Measurements from ENCODE around the gene ARID1A.
A peak's percentile ranks its signal among the peaks of the same experiment; 100 is the strongest.

The ARID1A gene

DNA sequence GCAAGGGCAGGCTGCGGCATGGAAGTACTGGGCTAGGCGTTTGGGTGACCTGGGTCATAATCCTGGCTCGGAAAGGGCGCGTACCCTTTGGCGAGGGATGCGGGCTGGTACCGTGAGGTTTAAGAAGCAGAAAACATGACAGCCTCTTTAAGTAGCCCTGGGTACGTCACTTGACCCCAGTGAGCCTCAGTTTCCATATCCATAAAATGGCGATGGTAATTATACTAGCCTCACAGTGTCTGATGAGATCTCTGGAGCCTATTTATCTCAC is 92.6 kb downstream of the ARID1A start:
- Histone ChIP-seq H3K36me3 (ENCODE audit: insufficient read depth, low read length) (no peaks in the 10 kb centered on the region), H3K4me1 (ENCODE audit: control insufficient read depth, insufficient read depth, low read length, unreplicated experiment) (peaks cover 40% of the 10 kb centered on the region), H3K27ac (ENCODE audit: low read depth, low read length) (peak overlapping the region; percentile 98), H3K4me3 (ENCODE audit: low read depth, low read length) (peak overlapping the region; percentile 83), H2AFZ (ENCODE audit: low read length, unreplicated experiment) (peak overlapping the region; percentile 50), H3K27me3 (ENCODE audit: insufficient read depth, low read length) (no peaks in the 10 kb centered on the region), H3K79me2 (ENCODE audit: control insufficient read depth, insufficient read depth, low read length, unreplicated experiment) (no peaks in the 10 kb centered on the region)

- Histone ChIP-seq H3K4me3 (ENCODE audit: low read depth, low read length) (peak overlapping the region; percentile 83), H2AFZ (ENCODE audit: low read length, unreplicated experiment) (no peak overlapping the region), H3K27ac (ENCODE audit: low read depth, low read length) (peak overlapping the region; percentile 98), H3K27me3 (ENCODE audit: insufficient read depth, low read length) (no peaks in the 10 kb centered on the region), H3K79me2 (ENCODE audit: control insufficient read depth, insufficient read depth, low read length, unreplicated experiment) (no peaks in the 10 kb centered on the region), H3K36me3 (ENCODE audit: insufficient read depth, low read length) (no peaks in the 10 kb centered on the region), H3K4me1 (ENCODE audit: control insufficient read depth, insufficient read depth, low read length, unreplicated experiment) (peaks cover 35% of the 10 kb centered on the region)
These were observed 93.2 kb downstream of the ARID1A start for GRCh38 chr1:26788836-26789611.

- Histone ChIP-seq H3K79me2 (ENCODE audit: control insufficient read depth, insufficient read depth, low read length, unreplicated experiment) (no peaks in the 10 kb centered on the region), H3K4me3 (ENCODE audit: low read depth, low read length) (0 out of 2 replicates have a peak overlapping the region, but pooled peaks have one; percentile 83), H3K36me3 (ENCODE audit: insufficient read depth, low read length) (no peaks in the 10 kb centered on the region), H3K27ac (ENCODE audit: low read depth, low read length) (no peak overlapping the region), H2AFZ (ENCODE audit: low read length, unreplicated experiment) (no peak overlapping the region), H3K27me3 (ENCODE audit: insufficient read depth, low read length) (no peaks in the 10 kb centered on the region), H3K4me1 (ENCODE audit: control insufficient read depth, insufficient read depth, low read length, unreplicated experiment) (peaks cover 29% of the 10 kb centered on the region)
These were observed 93.7 kb downstream of the ARID1A start for GRCh38 chr1:26789612-26789865.

DNA sequence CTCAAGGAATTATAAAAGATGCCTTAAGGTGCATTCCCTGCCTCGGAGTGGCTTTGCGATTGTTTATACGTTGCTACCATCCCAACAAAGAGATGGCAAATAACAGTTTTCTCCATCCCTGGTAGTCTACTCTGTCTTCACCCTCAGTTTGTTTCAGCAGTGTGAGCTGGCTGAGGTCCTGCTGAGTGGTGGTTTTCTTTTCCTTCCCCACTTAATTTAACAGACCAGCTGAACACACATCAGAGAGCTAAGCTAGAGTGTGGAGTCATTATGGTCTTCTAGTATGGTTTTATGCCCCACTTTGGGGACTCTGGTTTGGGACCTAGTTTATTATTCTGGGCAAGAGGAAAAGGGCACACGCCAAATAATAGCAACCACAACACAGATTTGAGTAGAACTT is 94.1 kb downstream of the ARID1A start:
- H2AFZ ChIP-seq (ENCODE audit: low read length, unreplicated experiment): no peak overlapping the region
- no peak overlapping the region for H3K4me3 ChIP-seq (ENCODE audit: low read depth, low read length)
- no peak overlapping the region for H3K27ac ChIP-seq (ENCODE audit: low read depth, low read length)
- peaks cover 28% of the 10 kb centered on the region for H3K4me1 ChIP-seq (ENCODE audit: control insufficient read depth, insufficient read depth, low read length, unreplicated experiment)
- H3K79me2 ChIP-seq (ENCODE audit: control insufficient read depth, insufficient read depth, low read length, unreplicated experiment): no peaks in the 10 kb centered on the region
- no peaks in the 10 kb centered on the region for H3K27me3 ChIP-seq (ENCODE audit: insufficient read depth, low read length)
- no peaks in the 10 kb centered on the region for H3K36me3 ChIP-seq (ENCODE audit: insufficient read depth, low read length)

DNA sequence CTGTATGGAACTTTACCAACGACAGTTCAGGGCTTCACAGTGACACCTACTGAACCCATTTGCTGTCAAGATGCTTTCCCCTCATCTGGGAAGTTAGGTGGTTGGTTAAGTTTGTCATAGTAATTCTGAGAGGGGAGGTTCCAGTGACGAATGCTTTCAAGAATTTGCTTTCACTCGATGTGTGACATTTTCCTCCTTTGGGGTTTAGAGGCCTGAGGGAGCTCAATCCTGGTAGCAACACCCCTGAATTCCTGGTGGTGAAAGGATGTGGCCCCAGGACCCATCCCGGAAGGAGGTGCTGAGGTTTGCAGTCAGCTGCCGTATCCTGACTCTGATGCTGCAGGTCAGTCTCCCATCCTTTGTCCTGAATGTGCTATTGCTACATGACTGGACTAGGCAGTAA is 94.7 kb downstream of the ARID1A start:
- Histone ChIP-seq H3K36me3 (ENCODE audit: insufficient read depth, low read length) (no peaks in the 10 kb centered on the region), H3K79me2 (ENCODE audit: control insufficient read depth, insufficient read depth, low read length, unreplicated experiment) (no peaks in the 10 kb centered on the region), H3K27ac (ENCODE audit: low read depth, low read length) (no peak overlapping the region), H3K4me3 (ENCODE audit: low read depth, low read length) (no peak overlapping the region), H3K4me1 (ENCODE audit: control insufficient read depth, insufficient read depth, low read length, unreplicated experiment) (peaks cover 28% of the 10 kb centered on the region), H3K27me3 (ENCODE audit: insufficient read depth, low read length) (no peaks in the 10 kb centered on the region), H2AFZ (ENCODE audit: low read length, unreplicated experiment) (no peak overlapping the region)

DNA sequence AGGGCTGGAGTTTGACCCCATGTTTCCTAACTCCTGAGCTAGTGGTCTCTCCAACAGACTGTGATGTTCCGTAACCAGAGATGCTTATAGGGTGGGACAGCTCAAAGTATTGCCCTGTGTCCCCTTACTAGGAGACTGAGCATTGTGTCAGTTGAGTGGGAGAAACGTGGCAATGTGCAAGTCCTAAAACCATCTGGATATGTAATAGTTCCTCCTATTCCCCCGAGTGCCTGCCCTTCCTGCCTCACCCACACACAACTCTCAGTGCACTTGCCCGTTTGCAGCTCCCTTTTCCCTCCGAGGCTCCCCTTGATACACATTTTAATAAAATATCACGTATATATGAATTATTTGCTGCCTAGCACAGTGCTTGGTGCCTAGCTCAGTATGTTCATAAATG is 95.3 kb downstream of the ARID1A start:
- H3K79me2 ChIP-seq (ENCODE audit: control insufficient read depth, insufficient read depth, low read length, unreplicated experiment): no peaks in the 10 kb centered on the region
- no peak overlapping the region for H3K4me3 ChIP-seq (ENCODE audit: low read depth, low read length)
- H3K27ac ChIP-seq (ENCODE audit: low read depth, low read length): no peak overlapping the region
- H3K27me3 ChIP-seq (ENCODE audit: insufficient read depth, low read length): no peaks in the 10 kb centered on the region
- peaks cover 22% of the 10 kb centered on the region for H3K4me1 ChIP-seq (ENCODE audit: control insufficient read depth, insufficient read depth, low read length, unreplicated experiment)
- no peaks in the 10 kb centered on the region for H3K36me3 ChIP-seq (ENCODE audit: insufficient read depth, low read length)
- H2AFZ ChIP-seq (ENCODE audit: low read length, unreplicated experiment): no peak overlapping the region

- no peak overlapping the region for H3K27ac ChIP-seq (ENCODE audit: low read depth, low read length)
- H3K36me3 ChIP-seq (ENCODE audit: insufficient read depth, low read length): no peaks in the 10 kb centered on the region
- no peaks in the 10 kb centered on the region for H3K27me3 ChIP-seq (ENCODE audit: insufficient read depth, low read length)
- H3K4me3 ChIP-seq (ENCODE audit: low read depth, low read length): no peak overlapping the region
- H3K79me2 ChIP-seq (ENCODE audit: control insufficient read depth, insufficient read depth, low read length, unreplicated experiment): no peaks in the 10 kb centered on the region
- H3K4me1 ChIP-seq (ENCODE audit: control insufficient read depth, insufficient read depth, low read length, unreplicated experiment): peaks cover 17% of the 10 kb centered on the region
- H2AFZ ChIP-seq (ENCODE audit: low read length, unreplicated experiment): no peak overlapping the region
These were observed 95.8 kb downstream of the ARID1A start for GRCh38 chr1:26791626-26792025.

DNA sequence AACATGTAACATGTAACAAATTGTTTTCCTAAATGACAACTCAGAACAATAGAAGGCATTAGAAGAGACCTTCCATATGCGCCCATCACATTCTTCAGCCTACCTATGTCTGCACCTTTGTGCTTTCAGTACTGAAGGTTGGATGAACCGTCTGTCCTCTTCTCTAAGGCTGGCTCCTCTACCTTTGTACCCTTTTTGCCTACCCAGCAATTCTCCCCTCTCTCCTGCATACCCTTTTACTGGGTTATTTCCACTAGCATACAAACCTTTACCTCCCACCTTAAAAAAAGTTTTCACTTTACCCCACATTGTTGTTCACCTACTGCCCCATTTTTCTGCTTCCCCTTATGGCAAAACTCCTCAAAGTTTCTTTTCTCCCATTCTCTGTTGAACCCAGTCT is 97.1 kb downstream of the ARID1A start:
- H3K36me3 ChIP-seq (ENCODE audit: insufficient read depth, low read length): no peaks in the 10 kb centered on the region
- H3K4me3 ChIP-seq (ENCODE audit: low read depth, low read length): no peak overlapping the region
- peaks cover 16% of the 10 kb centered on the region for H3K4me1 ChIP-seq (ENCODE audit: control insufficient read depth, insufficient read depth, low read length, unreplicated experiment)
- H3K79me2 ChIP-seq (ENCODE audit: control insufficient read depth, insufficient read depth, low read length, unreplicated experiment): no peaks in the 10 kb centered on the region
- no peak overlapping the region for H3K27ac ChIP-seq (ENCODE audit: low read depth, low read length)
- no peak overlapping the region for H2AFZ ChIP-seq (ENCODE audit: low read length, unreplicated experiment)
- no peaks in the 10 kb centered on the region for H3K27me3 ChIP-seq (ENCODE audit: insufficient read depth, low read length)

DNA sequence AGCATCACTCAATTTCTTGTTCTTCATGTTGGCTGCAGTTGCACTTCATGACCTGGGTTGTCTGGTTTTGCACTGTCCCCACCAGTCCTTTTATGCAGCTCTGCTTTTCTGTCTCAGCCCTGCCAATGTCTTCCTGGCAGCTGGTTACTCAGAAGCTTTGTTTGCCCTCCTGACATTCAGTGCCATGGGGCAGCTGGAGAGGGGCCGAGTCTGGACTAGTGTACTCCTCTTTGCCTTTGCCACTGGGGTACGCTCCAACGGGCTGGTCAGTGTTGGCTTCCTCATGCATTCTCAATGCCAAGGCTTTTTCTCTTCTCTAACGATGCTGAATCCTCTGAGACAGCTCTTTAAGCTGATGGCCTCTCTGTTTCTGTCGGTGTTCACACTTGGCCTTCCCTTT is 98.6 kb downstream of the ARID1A start:
- no peaks in the 10 kb centered on the region for H3K79me2 ChIP-seq (ENCODE audit: control insufficient read depth, insufficient read depth, low read length, unreplicated experiment)
- H3K27ac ChIP-seq (ENCODE audit: low read depth, low read length): no peak overlapping the region
- no peak overlapping the region for H2AFZ ChIP-seq (ENCODE audit: low read length, unreplicated experiment)
- no peaks in the 10 kb centered on the region for H3K27me3 ChIP-seq (ENCODE audit: insufficient read depth, low read length)
- no peaks in the 10 kb centered on the region for H3K36me3 ChIP-seq (ENCODE audit: insufficient read depth, low read length)
- H3K4me3 ChIP-seq (ENCODE audit: low read depth, low read length): no peak overlapping the region
- H3K4me1 ChIP-seq (ENCODE audit: control insufficient read depth, insufficient read depth, low read length, unreplicated experiment): peaks cover 22% of the 10 kb centered on the region

- H2AFZ ChIP-seq (ENCODE audit: low read length, unreplicated experiment): no peak overlapping the region
- no peaks in the 10 kb centered on the region for H3K27me3 ChIP-seq (ENCODE audit: insufficient read depth, low read length)
- no peaks in the 10 kb centered on the region for H3K36me3 ChIP-seq (ENCODE audit: insufficient read depth, low read length)
- no peak overlapping the region for H3K4me3 ChIP-seq (ENCODE audit: low read depth, low read length)
- peak overlapping the region; percentile 15; the same call in 1 of the 2 replicates for H3K27ac ChIP-seq (ENCODE audit: low read depth, low read length)
- H3K79me2 ChIP-seq (ENCODE audit: control insufficient read depth, insufficient read depth, low read length, unreplicated experiment): no peaks in the 10 kb centered on the region
- H3K4me1 ChIP-seq (ENCODE audit: control insufficient read depth, insufficient read depth, low read length, unreplicated experiment): peaks cover 26% of the 10 kb centered on the region
These were observed 101.8 kb downstream of the ARID1A start for GRCh38 chr1:26797627-26798026.

DNA sequence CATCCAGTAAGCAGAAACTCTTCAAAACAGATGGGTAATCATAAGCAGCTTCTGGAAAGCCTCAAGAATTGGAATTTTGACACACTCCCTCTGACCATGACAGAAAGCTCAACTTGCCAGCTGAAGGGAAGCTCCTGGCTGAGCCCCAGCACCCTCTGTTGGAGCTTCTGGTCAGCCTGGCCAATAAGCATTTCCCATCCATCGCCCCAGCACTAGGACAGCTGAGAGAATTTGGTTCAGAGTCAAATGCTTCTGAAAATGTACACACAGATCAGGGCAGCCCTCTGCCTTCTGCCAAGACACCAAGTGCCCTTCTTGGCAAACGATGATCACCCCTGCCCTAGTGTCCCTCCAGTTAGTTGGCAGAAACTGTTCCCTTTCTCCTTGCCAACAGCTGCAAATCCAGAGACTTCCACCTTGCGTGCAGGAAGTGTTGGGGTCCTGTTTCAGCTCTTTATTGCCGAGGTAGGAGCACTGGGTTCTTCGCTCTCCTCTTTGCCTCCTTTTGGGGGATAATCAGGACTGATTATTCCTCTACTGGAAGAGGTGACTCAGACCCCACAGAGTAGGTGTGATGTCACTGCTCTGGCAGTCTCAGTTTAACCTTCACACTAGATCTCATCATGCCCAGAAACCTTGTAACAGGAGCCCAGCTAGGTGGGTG is 103.8 kb downstream of the ARID1A start:
- H3K27ac ChIP-seq (ENCODE audit: low read depth, low read length): peak overlapping the region; percentile 82
- H3K4me1 ChIP-seq (ENCODE audit: control insufficient read depth, insufficient read depth, low read length, unreplicated experiment): peaks cover 26% of the 10 kb centered on the region
- no peaks in the 10 kb centered on the region for H3K79me2 ChIP-seq (ENCODE audit: control insufficient read depth, insufficient read depth, low read length, unreplicated experiment)
- H3K27me3 ChIP-seq (ENCODE audit: insufficient read depth, low read length): no peaks in the 10 kb centered on the region
- H3K36me3 ChIP-seq (ENCODE audit: insufficient read depth, low read length): no peaks in the 10 kb centered on the region
- peak overlapping the region; percentile 49 for H3K4me3 ChIP-seq (ENCODE audit: low read depth, low read length)
- peak overlapping the region; percentile 59 for H2AFZ ChIP-seq (ENCODE audit: low read length, unreplicated experiment)
